Measurements from ENCODE around the gene SH2D4B. TPM values are rescaled to one million over a fixed set of nuclear protein-coding genes. Genes with fewer than 3 reads are reported as not detected.

The SH2D4B gene
- polyA plus RNA-seq, 1 donor from 2014 or later = 1.4 TPM

DNA sequence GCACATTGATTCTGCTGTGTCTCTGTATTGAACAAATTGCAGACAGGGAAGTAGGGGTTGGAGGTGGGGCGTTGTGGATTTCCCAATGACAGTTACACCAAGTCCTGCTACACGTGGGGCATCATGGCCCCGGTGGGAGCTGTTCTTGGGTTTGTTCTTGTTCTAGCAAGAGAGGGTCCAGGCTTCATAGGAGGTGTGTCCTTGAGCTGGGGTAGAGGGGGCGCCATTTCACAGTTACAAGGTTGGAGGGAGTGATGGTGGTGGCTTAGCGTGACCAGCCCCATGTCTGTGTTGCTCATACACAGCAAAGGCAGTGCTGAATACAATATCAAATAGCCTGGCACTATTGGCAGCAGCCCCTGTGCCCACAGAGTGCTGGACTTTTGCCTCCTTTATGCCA is 15.7 kb downstream of the SH2D4B start:
- TF ChIP-seq EP300 (conservative IDR thresholded peaks at IDR 0.05; ENCODE audit: poor library complexity, severe bottlenecking) (no peak), EZH2 (IDR thresholded peaks at IDR 0.05; ENCODE audit: borderline replicate concordance, insufficient read depth, low read length, poor library complexity, severe bottlenecking) (no peak), SMC3 (conservative IDR thresholded peaks at IDR 0.05; ENCODE audit: poor library complexity) (no peak), MXI1 (conservative IDR thresholded peaks at IDR 0.05; ENCODE audit: poor library complexity, severe bottlenecking) (no peak), RAD21 (conservative IDR thresholded peaks at IDR 0.05) (no peak), POLR2AphosphoS5 (IDR thresholded peaks at IDR 0.05) (no peak), TAF1 (IDR thresholded peaks at IDR 0.05; ENCODE audit: low read depth) (no peak)
- TF ChIP-seq, protein P1, sequence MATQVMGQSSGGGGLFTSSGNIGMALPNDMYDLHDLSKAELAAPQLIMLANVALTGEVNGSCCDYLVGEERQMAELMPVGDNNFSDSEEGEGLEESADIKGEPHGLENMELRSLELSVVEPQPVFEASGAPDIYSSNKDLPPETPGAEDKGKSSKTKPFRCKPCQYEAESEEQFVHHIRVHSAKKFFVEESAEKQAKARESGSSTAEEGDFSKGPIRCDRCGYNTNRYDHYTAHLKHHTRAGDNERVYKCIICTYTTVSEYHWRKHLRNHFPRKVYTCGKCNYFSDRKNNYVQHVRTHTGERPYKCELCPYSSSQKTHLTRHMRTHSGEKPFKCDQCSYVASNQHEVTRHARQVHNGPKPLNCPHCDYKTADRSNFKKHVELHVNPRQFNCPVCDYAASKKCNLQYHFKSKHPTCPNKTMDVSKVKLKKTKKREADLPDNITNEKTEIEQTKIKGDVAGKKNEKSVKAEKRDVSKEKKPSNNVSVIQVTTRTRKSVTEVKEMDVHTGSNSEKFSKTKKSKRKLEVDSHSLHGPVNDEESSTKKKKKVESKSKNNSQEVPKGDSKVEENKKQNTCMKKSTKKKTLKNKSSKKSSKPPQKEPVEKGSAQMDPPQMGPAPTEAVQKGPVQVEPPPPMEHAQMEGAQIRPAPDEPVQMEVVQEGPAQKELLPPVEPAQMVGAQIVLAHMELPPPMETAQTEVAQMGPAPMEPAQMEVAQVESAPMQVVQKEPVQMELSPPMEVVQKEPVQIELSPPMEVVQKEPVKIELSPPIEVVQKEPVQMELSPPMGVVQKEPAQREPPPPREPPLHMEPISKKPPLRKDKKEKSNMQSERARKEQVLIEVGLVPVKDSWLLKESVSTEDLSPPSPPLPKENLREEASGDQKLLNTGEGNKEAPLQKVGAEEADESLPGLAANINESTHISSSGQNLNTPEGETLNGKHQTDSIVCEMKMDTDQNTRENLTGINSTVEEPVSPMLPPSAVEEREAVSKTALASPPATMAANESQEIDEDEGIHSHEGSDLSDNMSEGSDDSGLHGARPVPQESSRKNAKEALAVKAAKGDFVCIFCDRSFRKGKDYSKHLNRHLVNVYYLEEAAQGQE (IDR thresholded peaks at IDR 0.05; ENCODE audit: borderline replicate concordance) = no peak
- TF ChIP-seq, protein P2, sequence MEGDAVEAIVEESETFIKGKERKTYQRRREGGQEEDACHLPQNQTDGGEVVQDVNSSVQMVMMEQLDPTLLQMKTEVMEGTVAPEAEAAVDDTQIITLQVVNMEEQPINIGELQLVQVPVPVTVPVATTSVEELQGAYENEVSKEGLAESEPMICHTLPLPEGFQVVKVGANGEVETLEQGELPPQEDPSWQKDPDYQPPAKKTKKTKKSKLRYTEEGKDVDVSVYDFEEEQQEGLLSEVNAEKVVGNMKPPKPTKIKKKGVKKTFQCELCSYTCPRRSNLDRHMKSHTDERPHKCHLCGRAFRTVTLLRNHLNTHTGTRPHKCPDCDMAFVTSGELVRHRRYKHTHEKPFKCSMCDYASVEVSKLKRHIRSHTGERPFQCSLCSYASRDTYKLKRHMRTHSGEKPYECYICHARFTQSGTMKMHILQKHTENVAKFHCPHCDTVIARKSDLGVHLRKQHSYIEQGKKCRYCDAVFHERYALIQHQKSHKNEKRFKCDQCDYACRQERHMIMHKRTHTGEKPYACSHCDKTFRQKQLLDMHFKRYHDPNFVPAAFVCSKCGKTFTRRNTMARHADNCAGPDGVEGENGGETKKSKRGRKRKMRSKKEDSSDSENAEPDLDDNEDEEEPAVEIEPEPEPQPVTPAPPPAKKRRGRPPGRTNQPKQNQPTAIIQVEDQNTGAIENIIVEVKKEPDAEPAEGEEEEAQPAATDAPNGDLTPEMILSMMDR (IDR thresholded peaks at IDR 0.05; ENCODE audit: poor library complexity, severe bottlenecking) = no peak
- Histone ChIP-seq H3K9me3 (ENCODE audit: low read length) (no peaks in the 10 kb centered on the region), H3K9ac (ENCODE audit: low read length) (no peak overlapping the region), H3K36me3 (ENCODE audit: insufficient read depth, low read length) (no peaks in the 10 kb centered on the region), H4K20me1 (ENCODE audit: insufficient read depth) (no peaks in the 10 kb centered on the region), H3K4me3 (ENCODE audit: low read length) (no peak overlapping the region), H3K27ac (ENCODE audit: low read length) (no peak overlapping the region), H3K27me3 (ENCODE audit: insufficient read depth, low read depth, low read length) (no peaks in the 10 kb centered on the region), H3F3A (ENCODE audit: insufficient read depth, low read length, poor library complexity, severe bottlenecking) (no peaks in the 10 kb centered on the region), H2AFZ (ENCODE audit: low read depth, low read length) (no peak overlapping the region), H3K9me2 (ENCODE audit: insufficient read depth, low read length) (no peaks in the 10 kb centered on the region), H3K4me2 (ENCODE audit: low read length) (no peak overlapping the region), H3K79me2 (replicated peaks; ENCODE audit: insufficient read depth, low read length) (no peaks in the 10 kb centered on the region)

DNA sequence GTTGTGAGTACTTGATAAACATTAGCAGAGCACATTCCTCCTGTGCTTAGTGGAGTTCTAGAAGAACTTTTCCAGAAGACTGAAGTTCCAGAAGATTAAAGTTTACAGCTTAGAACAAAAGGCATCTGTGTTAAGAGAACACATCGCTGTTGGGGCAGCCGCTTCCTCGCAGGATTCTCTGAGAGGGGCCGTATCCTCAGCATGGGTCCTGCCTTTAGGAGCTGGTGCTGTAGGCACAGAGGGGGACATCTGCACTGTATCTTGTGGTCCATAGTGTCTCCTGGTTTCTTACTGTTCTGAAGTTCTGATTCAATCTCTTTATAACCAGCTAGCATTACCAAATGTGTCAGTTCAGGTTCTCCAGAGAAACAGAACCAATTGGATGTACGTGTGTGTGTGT is 16.3 kb downstream of the SH2D4B start:
- H3K4me3 ChIP-seq (ENCODE audit: low read length) = no peak overlapping the region
- no peak overlapping the region for H3K9ac ChIP-seq (ENCODE audit: low read length)
- H3K27ac ChIP-seq (ENCODE audit: low read length) = no peak overlapping the region
- TF ChIP-seq MXI1 (conservative IDR thresholded peaks at IDR 0.05; ENCODE audit: poor library complexity, severe bottlenecking) (no peak), TAF1 (IDR thresholded peaks at IDR 0.05; ENCODE audit: low read depth) (no peak), RAD21 (conservative IDR thresholded peaks at IDR 0.05) (no peak), EP300 (conservative IDR thresholded peaks at IDR 0.05; ENCODE audit: poor library complexity, severe bottlenecking) (no peak), POLR2AphosphoS5 (IDR thresholded peaks at IDR 0.05) (no peak), EZH2 (IDR thresholded peaks at IDR 0.05; ENCODE audit: borderline replicate concordance, insufficient read depth, low read length, poor library complexity, severe bottlenecking) (no peak), SMC3 (conservative IDR thresholded peaks at IDR 0.05; ENCODE audit: poor library complexity) (no peak)
- TF ChIP-seq, protein P1 (IDR thresholded peaks at IDR 0.05; ENCODE audit: borderline replicate concordance) = no peak
- TF ChIP-seq, protein P2 (IDR thresholded peaks at IDR 0.05; ENCODE audit: poor library complexity, severe bottlenecking) = no peak
- H4K20me1 ChIP-seq (ENCODE audit: insufficient read depth) = no peaks in the 10 kb centered on the region
- no peaks in the 10 kb centered on the region for H3K9me3 ChIP-seq (ENCODE audit: low read length)
- H3K79me2 ChIP-seq (replicated peaks; ENCODE audit: insufficient read depth, low read length) = no peaks in the 10 kb centered on the region
- H3F3A ChIP-seq (ENCODE audit: insufficient read depth, low read length, poor library complexity, severe bottlenecking) = no peaks in the 10 kb centered on the region
- H2AFZ ChIP-seq (ENCODE audit: low read depth, low read length) = no peak overlapping the region
- no peaks in the 10 kb centered on the region for H3K9me2 ChIP-seq (ENCODE audit: insufficient read depth, low read length)
- H3K36me3 ChIP-seq (ENCODE audit: insufficient read depth, low read length) = no peaks in the 10 kb centered on the region
- H3K27me3 ChIP-seq (ENCODE audit: insufficient read depth, low read depth, low read length) = no peaks in the 10 kb centered on the region
- no peak overlapping the region for H3K4me2 ChIP-seq (ENCODE audit: low read length)
